GM18867 (cell line): Measurements from ENCODE around the gene GPSM1.

Experiments used
- ATAC-seq: cut with Tn5 transposase; IDR thresholded peaks from one replicate; pipeline ENCODE4 v1.9.1; 2021; ENCODE audit warnings: mild to moderate bottlenecking, moderate library complexity; ENCODE audit not compliant: unreplicated experiment

GPSM1 gene

GRCh38 chr9:136331030-136331429 lies 3.7 kb downstream of the GPSM1 start:
- no peak for ATAC-seq

- no peak for ATAC-seq
Observed at GRCh38 chr9:136331556-136332481, 4.5 kb downstream of the GPSM1 start.

DNA sequence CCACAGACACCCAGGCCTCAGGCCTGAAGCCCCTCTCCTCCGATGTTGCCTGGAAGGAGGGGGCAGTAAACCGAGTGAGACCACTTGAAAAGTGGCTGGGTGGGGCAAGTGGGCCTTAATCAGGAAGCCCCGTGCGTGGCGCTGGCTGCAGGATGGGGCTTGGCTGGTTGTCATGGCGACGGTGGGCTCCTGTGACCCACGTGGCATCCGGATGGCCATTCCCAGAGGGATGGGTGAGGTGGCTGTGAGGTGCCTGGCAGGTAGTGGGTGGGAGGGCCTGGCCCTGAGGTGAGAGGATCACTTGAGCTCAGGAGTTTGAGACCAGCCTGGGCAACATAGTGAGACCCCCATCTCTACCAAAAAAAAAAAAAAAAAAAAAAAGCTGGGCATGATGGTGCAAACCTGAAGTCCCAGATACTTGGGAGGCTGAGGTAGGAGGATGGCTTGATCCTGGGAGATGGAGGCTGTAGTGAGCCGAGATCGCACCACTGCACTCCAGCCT lies 5.2 kb downstream of the GPSM1 start:
- no peak for ATAC-seq

DNA sequence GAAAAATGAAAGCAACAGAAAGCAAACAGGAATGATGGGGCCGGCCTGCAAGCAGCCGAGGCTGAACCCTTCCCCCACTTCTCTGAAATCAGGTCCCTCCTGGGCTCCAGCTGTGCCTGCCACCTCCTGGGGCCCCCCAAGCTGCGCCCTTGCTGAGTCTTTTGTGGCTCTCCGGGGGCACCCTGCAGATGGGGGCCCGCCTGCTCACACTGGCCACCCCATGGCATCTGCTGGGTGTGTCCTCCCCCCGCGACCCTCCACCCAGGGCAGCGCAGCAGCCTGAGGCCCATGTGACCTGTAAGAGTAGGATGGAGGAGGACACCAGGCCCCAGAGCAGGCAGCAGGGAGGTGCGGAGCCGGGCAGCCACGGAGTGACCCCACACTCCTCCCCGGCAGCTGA lies 5.7 kb downstream of the GPSM1 start:
- no peak for ATAC-seq

- ATAC-seq: no peak
Observed at GRCh38 chr9:136333486-136333885, 6.1 kb downstream of the GPSM1 start.

DNA sequence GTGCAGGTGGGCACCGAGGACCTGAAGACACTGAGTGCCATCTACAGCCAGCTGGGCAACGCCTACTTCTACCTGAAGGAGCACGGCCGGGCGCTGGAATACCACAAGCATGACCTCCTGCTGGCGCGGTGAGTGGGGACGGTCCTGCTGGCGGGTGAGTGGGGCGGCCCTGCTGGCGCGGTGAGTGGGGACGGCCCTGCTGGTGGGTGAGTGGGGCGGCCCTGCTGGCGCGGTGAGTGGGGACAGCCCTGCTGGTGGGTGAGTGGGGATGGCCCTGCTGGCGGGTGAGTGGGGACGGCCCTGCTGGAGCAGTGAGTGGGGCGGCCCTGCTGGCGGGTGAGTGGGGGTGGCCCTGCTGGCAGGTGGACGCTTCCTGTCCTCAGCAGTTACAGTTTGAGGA lies 7.2 kb downstream of the GPSM1 start:
- no peak for ATAC-seq

GRCh38 chr9:136335296-136336155 lies 8.2 kb downstream of the GPSM1 start:
- no peak for ATAC-seq

DNA sequence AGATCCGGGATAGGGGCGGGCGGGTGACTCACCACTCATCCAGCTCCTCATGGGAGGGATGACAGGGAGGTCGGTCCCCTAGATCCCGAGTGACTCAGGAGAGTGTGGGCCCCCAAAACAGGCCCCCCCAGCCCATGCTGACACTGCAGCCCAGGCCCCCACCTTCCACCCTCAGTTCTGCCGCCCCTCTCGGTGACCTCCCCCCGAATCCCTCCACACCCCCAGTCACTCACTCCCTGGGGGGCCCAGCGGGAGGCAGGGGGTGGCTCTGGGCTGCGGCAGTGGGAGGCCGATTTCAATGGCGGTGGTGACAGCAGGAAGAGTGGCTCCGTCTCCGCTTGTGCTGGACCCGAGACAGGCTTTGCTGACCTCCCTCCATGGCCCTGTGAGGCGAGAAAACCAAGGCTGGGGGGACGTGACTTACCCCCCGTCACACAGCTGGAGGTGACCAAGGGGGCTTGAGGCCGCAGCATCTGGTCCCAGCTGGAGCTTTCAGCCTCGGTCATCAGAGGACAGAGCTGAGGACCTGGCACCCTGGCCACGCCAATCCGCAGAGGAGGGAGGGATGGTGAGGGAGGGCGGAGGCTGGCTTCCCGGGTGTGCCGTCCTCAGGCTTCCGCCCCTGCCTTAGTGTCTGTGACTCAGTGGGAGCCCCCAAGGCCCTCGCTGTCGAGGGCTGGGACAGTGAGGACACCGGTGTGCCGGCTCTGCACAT lies 9.0 kb downstream of the GPSM1 start:
- no peak for ATAC-seq

DNA sequence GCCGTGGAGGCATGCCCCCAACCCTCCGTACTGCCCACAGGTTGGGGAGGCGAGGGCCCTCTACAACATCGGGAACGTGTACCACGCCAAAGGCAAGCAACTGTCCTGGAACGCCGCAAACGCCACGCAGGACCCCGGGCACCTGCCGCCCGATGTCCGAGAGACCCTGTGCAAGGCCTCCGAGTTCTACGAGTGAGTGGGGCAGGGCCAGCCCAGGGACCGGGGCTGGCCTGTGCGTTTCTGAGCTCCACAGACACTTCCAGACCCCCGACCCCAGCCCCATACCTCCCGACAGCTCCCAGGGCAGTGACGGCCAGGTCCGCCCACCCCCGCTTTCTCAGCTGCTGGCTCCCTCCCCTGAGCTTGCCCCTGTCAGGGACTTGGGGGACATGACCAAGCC lies 9.5 kb downstream of the GPSM1 start:
- ATAC-seq: no peak

- ATAC-seq: no peak
Observed at GRCh38 chr9:136337416-136338395, 10.4 kb downstream of the GPSM1 start.

DNA sequence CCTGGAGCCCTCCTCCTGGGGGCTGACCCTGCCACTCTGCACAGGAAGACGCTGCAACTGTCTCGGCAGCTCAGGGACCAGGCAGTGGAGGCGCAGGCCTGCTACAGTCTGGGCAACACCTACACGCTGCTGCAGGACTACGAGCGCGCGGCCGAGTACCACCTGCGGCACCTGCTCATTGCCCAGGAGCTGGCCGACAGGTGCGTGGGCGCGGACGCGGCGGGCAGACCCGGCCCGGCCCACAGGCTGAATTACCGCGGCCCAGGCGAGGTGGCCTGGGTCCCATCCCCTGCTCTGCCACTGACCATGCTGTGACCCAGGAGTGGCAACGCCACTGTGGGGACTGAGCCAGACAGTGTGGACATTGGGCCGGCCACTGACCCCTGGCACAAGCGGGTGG lies 11.2 kb downstream of the GPSM1 start:
- ATAC-seq: no peak

GRCh38 chr9:136339173-136339957 lies 12.0 kb downstream of the GPSM1 start:
- no peak for ATAC-seq

DNA sequence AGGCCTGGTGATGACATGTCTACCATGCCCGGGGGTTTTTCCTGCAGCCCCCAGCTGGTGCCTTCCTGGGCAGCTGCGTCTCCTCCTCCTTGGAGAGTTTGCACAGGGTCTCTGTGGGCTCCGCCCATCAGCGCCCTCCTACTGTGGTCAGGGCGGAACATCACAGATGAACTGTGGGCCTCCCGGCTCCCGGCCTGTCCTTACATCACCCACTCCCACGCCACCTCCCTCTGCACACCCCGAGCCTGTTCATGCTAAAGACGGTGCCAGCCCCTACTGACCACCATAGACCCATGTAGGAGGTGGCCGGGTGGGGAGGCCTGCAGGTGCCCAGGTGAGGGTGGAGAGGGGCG lies 12.6 kb downstream of the GPSM1 start:
- no peak for ATAC-seq

- no peak for ATAC-seq
Observed at GRCh38 chr9:136340356-136341041, 13.2 kb downstream of the GPSM1 start.

GRCh38 chr9:136341042-136341655 lies 13.8 kb downstream of the GPSM1 start:
- no peak for ATAC-seq

- no peak for ATAC-seq
Observed at GRCh38 chr9:136341769-136342168, 14.4 kb downstream of the GPSM1 start.

DNA sequence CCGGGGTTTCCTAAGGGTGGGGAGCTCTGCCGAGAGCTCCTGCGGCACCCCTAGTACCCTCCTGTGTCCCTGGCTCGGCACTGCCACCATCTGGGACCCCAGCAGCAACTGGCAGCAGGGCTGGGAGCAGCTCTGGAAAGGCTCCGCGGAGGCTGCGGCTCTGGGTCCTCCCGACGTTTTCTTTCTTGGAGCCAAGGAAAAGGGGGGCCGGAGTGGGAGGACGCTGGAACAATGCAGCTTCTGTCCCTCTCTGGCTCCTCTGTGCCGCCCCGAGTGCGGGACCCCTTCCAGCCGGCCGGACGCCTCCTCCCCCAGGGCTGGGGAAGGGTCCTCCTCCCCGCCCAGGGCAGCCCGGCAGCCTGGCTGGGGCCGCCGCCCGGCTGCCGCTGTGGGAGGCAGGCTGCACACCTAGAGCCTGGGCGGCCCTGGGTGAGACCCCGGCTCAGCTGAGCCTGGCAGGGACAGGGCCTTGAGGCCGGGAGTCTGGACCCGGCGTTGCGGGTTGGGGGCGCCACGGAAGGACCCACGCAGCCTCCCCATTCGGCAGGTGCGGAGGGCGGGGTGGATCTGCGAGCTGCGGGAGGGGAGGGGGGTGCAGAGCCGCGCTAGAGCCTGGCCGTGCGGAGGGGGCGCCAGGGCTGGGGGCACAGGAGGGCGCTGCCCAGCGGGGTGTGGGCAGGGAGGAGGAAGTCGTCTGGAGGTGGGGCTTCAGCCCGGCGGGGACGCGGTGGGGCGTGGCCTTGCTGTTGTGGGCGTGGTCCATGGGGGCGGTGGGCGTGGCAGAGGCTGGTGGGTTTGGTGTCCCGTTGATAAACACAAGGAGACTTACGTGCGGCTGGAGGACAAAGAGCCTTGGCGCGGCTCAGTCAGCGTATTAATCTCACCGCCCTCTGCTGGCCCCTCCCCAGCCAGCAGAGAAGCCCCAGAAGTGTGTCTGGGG lies 15.1 kb downstream of the GPSM1 start:
- ATAC-seq: no peak
